Urothelium cell line (cell line): Measurements from ENCODE around the gene HOXA13.

Source experiments
- DNase-seq: peaks from one replicate; pipeline ENCODE4 v3.0.0; 2011; ENCODE audit warnings: low spot score, mixed read lengths
- FAIRE-seq: peaks from 2 replicates; lab custom pipeline; 2011; peaks lifted over from hg19 to GRCh38; lab: Jason Lieb, UNC

HOXA13 gene

DNA sequence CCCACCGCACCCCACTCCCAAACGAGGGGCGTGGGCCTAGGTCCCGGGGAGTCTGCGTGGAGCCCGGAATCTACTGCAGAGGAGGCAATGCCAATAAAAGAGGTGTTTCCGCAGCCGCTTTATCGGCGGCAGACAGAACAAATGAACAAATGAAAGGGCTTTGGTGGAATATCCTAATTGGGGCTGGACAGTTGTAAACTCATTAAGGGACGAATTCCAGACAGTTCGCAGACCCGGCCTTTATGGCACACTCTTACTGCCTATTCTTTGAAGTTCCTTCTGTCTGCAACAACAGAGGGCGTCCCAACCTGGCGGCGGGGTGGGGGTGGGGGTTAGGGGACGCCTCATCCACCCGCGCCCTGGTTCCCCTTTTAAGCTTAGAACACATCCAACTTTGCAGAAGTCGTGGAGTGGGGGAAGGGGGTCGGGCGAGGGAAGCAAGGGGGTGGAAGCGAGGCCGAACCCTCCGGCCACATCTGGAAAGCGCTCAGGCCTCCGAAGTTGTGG, 38.6 kb downstream of the HOXA13 start:
- FAIRE-seq (no peak), DNase-seq (no peak)

DNA sequence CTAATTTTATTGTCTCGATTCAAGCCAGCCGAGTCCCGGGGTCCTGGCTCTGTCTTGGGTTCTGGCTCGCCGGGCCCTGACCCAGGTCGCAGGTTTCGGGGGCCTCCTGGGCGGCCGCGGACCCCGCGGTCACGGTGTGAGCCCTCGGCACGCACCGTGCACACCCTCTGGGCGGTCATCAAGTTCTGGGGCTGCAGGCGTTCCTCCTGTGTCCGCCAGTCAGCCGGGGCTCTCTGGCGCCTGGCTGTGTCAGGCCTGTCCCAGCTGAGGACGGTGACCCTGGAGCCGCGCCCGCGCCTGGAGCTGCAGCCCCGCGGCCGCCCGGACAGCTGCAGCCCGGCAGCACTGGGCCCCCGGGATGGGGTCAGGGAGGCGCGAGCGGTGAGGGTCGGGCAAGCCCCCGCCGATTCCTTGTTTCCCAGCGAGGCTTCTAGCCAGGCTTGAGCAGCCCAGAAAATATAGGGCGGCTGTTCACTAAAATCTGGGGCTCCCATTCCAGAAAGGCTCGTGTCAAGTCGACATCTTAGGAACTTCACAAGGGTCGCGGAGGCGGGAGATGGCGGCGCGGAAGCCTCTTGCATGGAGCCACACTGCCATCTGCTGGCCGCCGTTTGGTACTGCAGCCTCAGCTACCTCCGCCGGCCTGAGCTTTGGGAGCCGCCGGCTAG, 39.2 kb downstream of the HOXA13 start:
- DNase-seq (peak; percentile 86), FAIRE-seq (peak; percentile 86)

GRCh38 chr7:27160145-27160545, 39.7 kb downstream of the HOXA13 start:
- no peak for FAIRE-seq
- DNase-seq, result no peak

DNA sequence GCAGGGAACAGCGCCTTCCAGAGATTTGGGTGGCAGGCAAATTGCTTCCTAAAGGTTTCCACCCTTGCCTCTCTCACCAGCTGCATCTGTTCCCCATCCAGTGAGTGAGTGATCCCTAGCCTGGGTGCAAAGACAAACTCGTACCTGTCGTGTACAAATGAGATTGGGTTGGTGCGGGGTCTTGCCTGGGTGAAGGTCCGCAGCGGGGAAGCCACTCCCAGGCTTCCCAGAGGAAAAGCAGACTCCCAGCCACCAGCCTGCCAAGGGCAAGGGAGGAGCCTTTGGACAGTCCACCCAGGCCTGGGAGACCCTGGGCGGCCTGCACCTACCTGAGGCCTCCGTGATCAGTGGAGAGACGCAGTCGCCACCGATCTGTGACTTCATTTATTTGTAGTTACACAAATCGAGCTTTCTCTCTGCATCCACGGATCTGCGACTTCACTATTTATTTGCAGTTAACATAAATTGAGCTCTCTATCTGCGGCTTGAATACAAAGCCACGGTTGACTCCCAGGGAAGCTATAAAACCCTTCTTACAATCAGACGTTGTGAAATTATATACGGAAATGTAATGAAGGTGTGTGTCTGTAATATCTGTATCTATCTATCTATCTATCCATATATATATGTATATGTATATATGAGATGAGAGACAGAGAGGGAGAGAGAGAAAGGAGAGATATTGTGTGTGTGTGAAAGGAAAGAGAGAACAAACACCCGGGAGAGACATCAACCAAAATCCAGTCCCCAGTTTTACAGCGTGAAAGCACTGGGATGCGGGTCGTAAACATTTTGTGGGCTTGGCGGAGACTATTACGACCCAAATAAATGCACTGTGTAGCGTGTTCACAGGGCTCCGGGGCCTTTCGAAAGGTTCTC, 40.4 kb downstream of the HOXA13 start:
- no peak for DNase-seq
- no peak for FAIRE-seq

DNA sequence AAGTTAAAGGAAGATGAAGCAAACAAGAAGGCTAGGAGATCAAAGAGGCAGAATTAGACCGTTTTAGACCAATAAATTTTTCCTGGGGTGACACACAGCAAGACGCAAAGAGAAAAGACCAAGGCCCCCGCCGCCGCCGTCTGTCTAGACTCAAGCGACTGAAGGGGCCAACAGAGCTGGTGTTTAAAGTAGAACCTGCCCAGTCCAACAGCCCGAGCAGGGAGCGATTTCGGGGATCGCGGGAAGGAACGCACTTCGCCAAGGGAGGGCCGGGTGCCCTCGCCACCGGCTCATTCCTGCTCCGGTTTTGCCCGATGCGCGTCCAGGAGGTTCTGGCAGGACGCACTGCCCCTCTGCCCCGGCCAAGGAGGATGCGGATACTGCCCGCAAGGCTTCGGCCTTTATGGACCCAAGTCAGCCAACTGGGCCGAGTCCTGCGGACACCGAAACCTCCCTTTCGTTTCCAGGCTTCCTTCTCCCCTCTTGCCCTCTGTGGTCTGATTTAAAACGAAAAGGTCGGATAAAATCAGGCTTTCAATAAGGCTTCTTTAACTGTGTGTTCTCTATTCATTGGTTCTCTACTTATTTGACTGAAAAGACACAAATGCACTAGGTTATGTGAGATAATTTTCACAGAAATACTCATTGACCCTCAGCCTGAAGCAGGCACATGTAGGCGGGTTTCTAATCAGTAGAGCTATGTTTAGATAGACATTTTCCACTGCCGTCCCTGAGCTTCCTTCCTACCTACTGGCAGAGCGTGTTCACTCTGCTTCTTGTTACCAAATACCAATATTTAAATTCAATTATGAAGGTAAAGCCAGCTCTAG, 41.2 kb downstream of the HOXA13 start:
- no peak for DNase-seq
- FAIRE-seq, result no peak

DNA sequence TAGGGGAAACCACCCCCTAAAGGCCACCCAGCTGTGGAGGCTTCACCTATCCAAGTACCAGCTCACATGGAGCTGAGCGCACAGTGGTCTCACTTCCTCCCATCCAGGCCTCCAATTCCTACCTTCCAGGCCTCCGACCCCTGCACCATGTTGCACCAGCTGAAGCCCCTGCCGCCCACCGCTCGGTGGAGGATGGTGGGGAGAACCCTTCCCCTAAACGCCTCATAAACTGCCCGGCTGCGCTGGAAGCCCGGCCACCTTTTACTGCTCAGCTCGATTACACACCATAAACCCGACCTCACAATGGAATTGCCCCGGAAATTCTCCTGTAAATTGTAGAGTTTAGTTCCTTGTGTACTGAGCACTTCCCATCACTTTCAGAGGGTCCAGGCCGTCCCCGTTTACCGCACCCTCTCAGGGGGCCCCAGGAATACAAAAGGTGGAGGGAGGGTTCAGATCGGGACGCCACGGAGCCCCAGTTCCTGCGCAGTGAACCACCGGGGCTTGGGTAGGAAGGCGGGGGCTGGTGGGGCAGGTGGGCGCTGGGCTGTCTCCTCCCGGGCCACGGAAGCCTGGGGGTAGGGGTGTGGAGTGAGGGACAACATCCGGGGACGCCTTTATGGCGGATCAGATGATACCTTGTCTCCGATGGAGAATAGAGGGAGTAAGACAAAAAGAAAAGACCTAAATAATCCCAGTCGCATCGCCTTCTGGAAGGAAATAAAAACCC, 42.0 kb downstream of the HOXA13 start:
- peak; percentile 53 for FAIRE-seq
- DNase-seq, result no peak

DNA sequence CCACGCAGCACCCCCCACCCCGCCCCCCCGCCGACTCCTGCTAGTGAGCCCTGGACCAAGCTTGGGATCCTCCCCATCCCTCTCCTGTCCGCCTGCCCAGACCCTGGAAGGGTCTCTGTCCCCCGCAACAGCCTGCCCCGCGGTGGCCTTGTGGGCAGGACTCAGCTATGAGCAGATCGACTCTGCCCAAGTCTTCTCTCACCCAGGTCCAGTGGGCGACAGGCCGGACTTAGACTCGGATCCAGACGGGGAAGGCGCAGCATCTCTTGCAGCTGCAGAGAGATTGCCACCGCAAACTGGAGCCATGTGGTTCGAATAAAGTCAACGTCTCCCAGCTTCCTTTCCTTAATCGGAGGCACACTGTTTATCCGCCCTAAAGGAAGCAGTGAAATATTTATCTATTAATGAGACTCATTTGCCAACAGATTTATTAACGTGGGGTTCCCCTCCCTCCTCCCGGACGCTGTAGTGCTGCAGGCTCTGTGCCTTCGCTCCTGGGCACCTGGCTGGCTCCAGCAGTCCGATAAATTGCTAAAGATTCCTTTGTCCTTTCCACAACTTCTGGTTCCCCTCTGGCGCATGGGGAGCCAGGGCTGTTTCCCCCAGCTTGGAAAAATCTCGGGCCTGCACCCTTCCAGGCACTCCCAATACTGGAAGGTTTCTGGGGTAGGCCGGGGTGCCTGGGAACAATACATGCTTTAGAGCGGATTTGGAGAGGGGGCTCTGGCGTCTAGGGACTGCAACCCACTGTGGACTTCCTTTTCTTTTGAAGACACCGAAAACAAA, 42.8 kb downstream of the HOXA13 start:
- DNase-seq (no peak), FAIRE-seq (peak; percentile 75)

DNA sequence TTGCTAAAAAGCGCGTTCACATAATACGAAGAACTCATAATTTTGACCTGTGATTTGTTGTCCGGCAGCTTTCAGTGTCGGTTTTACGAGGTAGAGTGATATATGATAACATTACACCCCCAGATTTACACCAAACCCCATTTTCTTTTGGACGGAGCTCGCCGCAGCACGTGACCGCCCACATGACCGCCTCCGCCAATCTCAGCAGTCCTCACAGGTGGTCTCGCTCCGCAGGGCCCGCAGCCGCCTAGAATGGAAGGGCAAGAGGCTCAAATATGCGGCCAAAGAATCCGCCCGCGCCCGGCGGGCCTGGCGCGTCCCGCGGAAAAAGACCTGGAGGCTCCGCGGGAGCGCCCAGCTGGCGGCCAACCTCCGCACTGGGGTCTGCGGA, 43.4 kb downstream of the HOXA13 start, which contains the start of gene HOXA7:
Gene HOXA7, minus strand, starts transcription at position 168 of the 391 bp plus-strand sequence. Its CDS starts 130 bp downstream, at position 38.
- FAIRE-seq (no peak), DNase-seq (peak; percentile 80)

DNA sequence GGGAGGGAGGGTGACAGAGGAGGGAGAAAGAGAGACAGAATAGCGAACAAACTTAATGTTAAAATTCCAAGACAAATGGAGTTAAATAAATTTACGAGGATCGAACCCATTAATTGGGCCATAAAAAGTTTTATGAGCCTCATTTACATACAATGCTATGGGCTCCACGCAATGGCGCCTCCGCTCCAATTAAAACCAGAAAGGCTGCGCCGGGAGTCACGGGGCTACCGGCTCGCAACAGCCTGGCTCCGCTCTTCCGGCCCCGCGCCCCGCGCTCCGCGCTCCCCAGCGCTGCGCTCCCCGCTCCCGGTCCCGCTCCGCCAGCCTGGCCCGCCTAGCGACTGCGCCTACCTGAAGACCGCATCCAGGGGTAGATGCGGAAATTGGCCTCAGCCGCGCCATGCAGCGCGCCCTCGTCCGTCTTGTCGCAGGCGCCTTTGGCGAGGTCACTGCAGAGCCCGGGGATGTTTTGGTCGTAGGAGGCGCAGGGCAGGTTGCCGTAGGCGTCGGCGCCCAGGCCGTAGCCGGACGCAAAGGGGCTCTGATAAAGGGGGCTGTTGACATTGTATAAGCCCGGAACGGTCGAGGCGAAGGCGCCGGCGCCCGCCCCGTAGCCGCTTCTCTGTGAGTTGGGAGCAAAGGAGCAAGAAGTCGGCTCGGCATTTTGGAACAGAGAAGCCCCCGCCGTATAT, 43.9 kb downstream of the HOXA13 start:
- DNase-seq (no peak), FAIRE-seq (peak; percentile 95)

DNA sequence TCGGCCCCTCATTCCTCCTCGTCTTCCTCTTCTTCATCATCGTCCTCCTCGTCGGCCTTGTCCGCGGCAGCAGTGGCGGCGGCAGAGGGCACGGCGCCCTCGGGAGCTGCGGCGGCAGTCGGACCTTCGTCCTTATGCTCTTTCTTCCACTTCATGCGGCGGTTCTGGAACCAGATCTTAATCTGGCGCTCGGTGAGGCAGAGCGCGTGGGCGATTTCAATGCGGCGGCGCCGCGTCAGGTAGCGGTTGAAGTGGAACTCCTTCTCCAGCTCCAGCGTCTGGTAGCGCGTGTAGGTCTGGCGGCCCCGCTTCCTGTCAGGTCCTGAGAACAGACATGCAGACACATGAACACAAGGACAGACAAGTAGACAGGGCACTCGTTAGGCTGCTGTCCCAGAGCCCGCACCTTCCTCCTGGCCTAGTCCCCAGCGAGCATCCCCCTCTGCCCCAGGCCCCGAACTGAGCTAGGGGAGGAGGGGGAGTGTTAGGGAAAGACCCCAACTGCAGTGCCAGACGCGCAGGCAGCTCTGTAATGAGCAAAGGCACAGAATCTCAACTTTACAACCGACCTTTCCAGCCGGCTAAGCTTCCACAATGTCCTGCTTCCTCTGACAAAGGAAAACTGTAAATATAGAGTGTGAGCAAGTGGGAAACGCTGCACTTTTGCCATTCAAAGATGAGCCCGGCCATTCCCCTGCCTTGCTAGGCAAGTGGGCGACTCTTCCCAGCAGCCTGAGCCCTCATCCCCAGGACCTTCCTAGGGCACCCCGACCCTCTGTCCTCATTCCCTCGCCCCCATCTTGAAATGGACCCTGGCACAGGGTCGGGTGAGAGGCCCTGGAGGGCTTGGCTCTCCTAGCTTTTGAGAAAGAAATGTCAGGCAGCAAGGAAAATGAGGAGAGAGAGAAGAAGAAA, 44.7 kb downstream of the HOXA13 start:
- no peak for DNase-seq
- no peak for FAIRE-seq

DNA sequence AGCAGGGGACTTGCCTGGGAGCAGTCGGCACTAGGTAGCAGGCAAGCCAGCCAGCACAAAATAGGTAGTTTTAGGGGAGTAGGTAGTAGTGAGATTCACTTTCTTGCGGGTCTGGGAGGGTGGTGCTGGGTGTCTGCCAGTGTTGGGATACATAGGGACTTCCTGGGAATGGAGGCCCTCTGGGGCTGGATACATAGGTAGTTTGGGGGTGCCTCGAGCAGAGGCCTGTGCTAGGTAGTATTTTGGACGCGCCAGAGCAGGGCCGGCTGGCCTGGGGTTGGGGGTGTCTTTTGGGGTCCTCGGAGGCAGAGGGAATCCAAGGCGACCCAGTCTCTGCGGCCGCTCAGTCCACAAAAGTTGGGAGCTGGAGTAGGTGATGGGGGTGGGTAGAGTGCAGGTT, 45.5 kb downstream of the HOXA13 start:
- DNase-seq (no peak), FAIRE-seq (no peak)

GRCh38 chr7:27153526-27153925, 46.4 kb downstream of the HOXA13 start:
- DNase-seq, result no peak
- FAIRE-seq, result no peak

- no peak for DNase-seq
- no peak for FAIRE-seq
Observed at GRCh38 chr7:27152816-27153442, 47.0 kb downstream of the HOXA13 start.

- no peak for FAIRE-seq
- no peak for DNase-seq
Observed at GRCh38 chr7:27151931-27152815, 47.7 kb downstream of the HOXA13 start, which contains the start of gene HOXA3. Gene HOXA3, minus strand, starts transcription at chr7:27152583. Its CDS starts 41,943 bp downstream, at chr7:27110640.

GRCh38 chr7:27151341-27151930, 48.5 kb downstream of the HOXA13 start:
- no peak for DNase-seq
- FAIRE-seq, result no peak
